Measurements from ENCODE around the gene EYA2.

EYA2 gene

GRCh38 chr20:46991168-46991567 lies 96.5 kb downstream of the EYA2 start:
- no peak for DNase-seq (ENCODE audit: low read depth)
- no peak for TF ChIP-seq POLR2A (IDR thresholded peaks at IDR 0.05; ENCODE audit: extremely low read depth, insufficient read length)
- TF ChIP-seq MYC (IDR thresholded peaks at IDR 0.05; ENCODE audit: low read depth, low read length), result no peak
- TF ChIP-seq, protein P1, sequence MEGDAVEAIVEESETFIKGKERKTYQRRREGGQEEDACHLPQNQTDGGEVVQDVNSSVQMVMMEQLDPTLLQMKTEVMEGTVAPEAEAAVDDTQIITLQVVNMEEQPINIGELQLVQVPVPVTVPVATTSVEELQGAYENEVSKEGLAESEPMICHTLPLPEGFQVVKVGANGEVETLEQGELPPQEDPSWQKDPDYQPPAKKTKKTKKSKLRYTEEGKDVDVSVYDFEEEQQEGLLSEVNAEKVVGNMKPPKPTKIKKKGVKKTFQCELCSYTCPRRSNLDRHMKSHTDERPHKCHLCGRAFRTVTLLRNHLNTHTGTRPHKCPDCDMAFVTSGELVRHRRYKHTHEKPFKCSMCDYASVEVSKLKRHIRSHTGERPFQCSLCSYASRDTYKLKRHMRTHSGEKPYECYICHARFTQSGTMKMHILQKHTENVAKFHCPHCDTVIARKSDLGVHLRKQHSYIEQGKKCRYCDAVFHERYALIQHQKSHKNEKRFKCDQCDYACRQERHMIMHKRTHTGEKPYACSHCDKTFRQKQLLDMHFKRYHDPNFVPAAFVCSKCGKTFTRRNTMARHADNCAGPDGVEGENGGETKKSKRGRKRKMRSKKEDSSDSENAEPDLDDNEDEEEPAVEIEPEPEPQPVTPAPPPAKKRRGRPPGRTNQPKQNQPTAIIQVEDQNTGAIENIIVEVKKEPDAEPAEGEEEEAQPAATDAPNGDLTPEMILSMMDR (IDR thresholded peaks at IDR 0.05; ENCODE audit: low read depth, low read length), result no peak
- TF ChIP-seq, protein P2, sequence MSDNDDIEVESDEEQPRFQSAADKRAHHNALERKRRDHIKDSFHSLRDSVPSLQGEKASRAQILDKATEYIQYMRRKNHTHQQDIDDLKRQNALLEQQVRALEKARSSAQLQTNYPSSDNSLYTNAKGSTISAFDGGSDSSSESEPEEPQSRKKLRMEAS (IDR thresholded peaks at IDR 0.05; ENCODE audit: low read depth, low read length), result no peak

GRCh38 chr20:46991880-46992639 lies 97.4 kb downstream of the EYA2 start:
- no peak overlapping the region for H3K4me3 ChIP-seq (ENCODE audit: low read depth, low read length)
- DNase-seq (ENCODE audit: low read depth), result no peak
- no peak for TF ChIP-seq POLR2A (IDR thresholded peaks at IDR 0.05; ENCODE audit: extremely low read depth, insufficient read length)
- TF ChIP-seq, protein P1 (IDR thresholded peaks at IDR 0.05; ENCODE audit: low read depth, low read length), result no peak
- no peak for TF ChIP-seq MYC (IDR thresholded peaks at IDR 0.05; ENCODE audit: low read depth, low read length)
- TF ChIP-seq, protein P2 (IDR thresholded peaks at IDR 0.05; ENCODE audit: low read depth, low read length), result no peak

More at GRCh38 chr20:46991168-46991567, 96.5 kb downstream of the EYA2 start:
- H3K4me3 ChIP-seq (ENCODE audit: low read depth, low read length), result no peak overlapping the region

GRCh38 chr20:46992640-46993035 lies 98.0 kb downstream of the EYA2 start:
- no peak overlapping the region for H3K4me3 ChIP-seq (ENCODE audit: low read depth, low read length)
- TF ChIP-seq MYC (IDR thresholded peaks at IDR 0.05; ENCODE audit: low read depth, low read length), result no peak
- TF ChIP-seq, protein P2 (IDR thresholded peaks at IDR 0.05; ENCODE audit: low read depth, low read length), result no peak
- TF ChIP-seq, protein P1 (IDR thresholded peaks at IDR 0.05; ENCODE audit: low read depth, low read length), result no peak
- no peak for TF ChIP-seq POLR2A (IDR thresholded peaks at IDR 0.05; ENCODE audit: extremely low read depth, insufficient read length)
- no peak for DNase-seq (ENCODE audit: low read depth)

DNA sequence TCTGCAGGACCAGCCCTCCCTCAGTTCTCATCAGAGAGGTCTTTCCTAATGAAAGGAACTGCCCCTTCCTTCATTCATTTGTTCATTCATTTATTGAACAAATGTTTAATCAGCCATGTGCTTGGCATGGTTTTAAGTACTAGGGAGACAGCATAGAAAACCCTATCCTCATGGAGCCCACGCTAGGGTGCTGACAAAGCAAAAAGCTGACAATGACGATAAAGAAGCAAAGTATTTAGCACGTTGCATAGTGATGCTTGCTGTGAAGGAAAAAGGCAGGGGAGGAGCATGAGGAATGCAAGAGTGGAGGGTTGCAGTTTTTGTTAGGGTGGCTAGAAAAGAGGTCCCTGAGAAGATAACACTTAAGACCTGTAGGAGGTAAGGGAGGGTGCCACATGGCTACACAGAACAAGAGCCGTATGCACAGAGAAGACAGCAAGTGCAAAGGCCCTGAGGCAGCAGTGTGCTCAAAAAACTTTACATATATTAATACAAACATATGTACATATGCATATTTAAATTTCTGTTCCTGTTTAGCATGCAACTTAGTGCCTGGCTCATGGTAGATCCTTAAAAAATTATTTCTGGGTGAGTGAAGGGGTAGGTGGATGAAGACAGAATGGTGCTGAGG lies 98.9 kb downstream of the EYA2 start:
- H3K4me3 ChIP-seq (ENCODE audit: low read depth, low read length), result no peak overlapping the region
- TF ChIP-seq, protein P2 (IDR thresholded peaks at IDR 0.05; ENCODE audit: low read depth, low read length), result no peak
- TF ChIP-seq MYC (IDR thresholded peaks at IDR 0.05; ENCODE audit: low read depth, low read length), result no peak
- TF ChIP-seq POLR2A (IDR thresholded peaks at IDR 0.05; ENCODE audit: extremely low read depth, insufficient read length), result no peak
- TF ChIP-seq, protein P1 (IDR thresholded peaks at IDR 0.05; ENCODE audit: low read depth, low read length), result no peak
- no peak for DNase-seq (ENCODE audit: low read depth)

GRCh38 chr20:46994341-46994740 lies 99.7 kb downstream of the EYA2 start:
- TF ChIP-seq, protein P1 (IDR thresholded peaks at IDR 0.05; ENCODE audit: low read depth, low read length), result no peak
- TF ChIP-seq, protein P2 (IDR thresholded peaks at IDR 0.05; ENCODE audit: low read depth, low read length), result no peak
- TF ChIP-seq POLR2A (IDR thresholded peaks at IDR 0.05; ENCODE audit: extremely low read depth, insufficient read length) (no peak), MYC (IDR thresholded peaks at IDR 0.05; ENCODE audit: low read depth, low read length) (no peak)
- DNase-seq (ENCODE audit: low read depth), result no peak
- no peak overlapping the region for H3K4me3 ChIP-seq (ENCODE audit: low read depth, low read length)

All from NB4 (cell line).